Sigmoid colon (tissue), 4 donors: ENCODE results near the gene ATPAF1.

ENCODE experiments used
- CTCF ChIP-seq, 4 experiments: fragments of 450-650 bp in 3 of 4; fragments of 200-600 bp in 1 of 4; IDR thresholded peaks; one replicate each; pipeline ENCODE4 v1.5.1; 2016 to 2019; ENCODE audit warnings: antibody characterized with exemption in 4 of 4, mild to moderate bottlenecking in 3 of 4, moderate library complexity in 2 of 4
- EP300 ChIP-seq, 4 donors: sonication (generic); formaldehyde crosslinking; IDR thresholded peaks; one replicate each; pipeline ENCODE4 v1.6.1; 2017; ENCODE audit warnings: antibody characterized with exemption in 4 of 4
- POLR2A ChIP-seq, 2 donors: fragments of 450-650 bp; IDR thresholded peaks; one replicate each; pipeline ENCODE4 v1.6.1; 2016; ENCODE audit warnings: antibody characterized with exemption in 2 of 2, mild to moderate bottlenecking in 2 of 2, moderate library complexity in 2 of 2
- POLR2AphosphoS5 ChIP-seq, 4 donors: sonication (generic); formaldehyde crosslinking; IDR thresholded peaks; one replicate each; pipeline ENCODE4 v1.6.1; 2017; ENCODE audit warnings: antibody characterized with exemption in 4 of 4

GRCh38 chr1:46682064-46682463, 13.9 kb upstream of the ATPAF1 start:
- no peak for TF ChIP-seq CTCF (IDR thresholded peaks at IDR 0.05)
- no peak for TF ChIP-seq POLR2A (IDR thresholded peaks at IDR 0.05)
- TF ChIP-seq EP300 (IDR thresholded peaks at IDR 0.05): no peak
- no peak for TF ChIP-seq POLR2AphosphoS5 (IDR thresholded peaks at IDR 0.05)
